Right hindlimb (tissue), 1 donor: ENCODE measurements around the gene MCRIP1.

Source experiments
- DNase-seq: peaks from one replicate; pipeline ENCODE4 v3.0.0-alpha.2; 2018

Gene MCRIP1

GRCh38 chr17:81817758-81818147, 15.3 kb downstream of the MCRIP1 start:
- no peak for DNase-seq

- no peak for DNase-seq
These were observed 17.5 kb downstream of the MCRIP1 start for GRCh38 chr17:81815646-81815986.

GRCh38 chr17:81814748-81815645, 18.1 kb downstream of the MCRIP1 start:
- no peak for DNase-seq

GRCh38 chr17:81813861-81814683, 19.0 kb downstream of the MCRIP1 start:
- no peak for DNase-seq

DNA sequence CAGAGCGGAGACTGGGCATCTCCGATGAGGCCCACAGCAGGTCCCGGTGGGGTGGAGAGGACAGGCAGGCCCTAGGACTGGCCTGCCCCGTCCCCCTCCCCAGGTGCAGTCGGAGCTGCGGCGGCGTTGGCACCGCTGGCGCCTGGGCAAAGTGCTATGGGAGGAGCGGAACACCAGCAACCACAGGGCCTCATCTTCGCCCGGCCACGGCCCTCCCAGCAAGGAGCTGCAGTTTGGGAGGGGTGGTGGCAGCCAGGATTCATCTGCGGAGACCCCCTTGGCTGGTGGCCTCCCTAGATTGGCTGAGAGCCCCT, 19.8 kb downstream of the MCRIP1 start:
- DNase-seq, result no peak

- no peak for DNase-seq
These were observed 20.3 kb downstream of the MCRIP1 start for GRCh38 chr17:81812571-81813370.

GRCh38 chr17:81811705-81812570, 21.2 kb downstream of the MCRIP1 start:
- no peak for DNase-seq

DNA sequence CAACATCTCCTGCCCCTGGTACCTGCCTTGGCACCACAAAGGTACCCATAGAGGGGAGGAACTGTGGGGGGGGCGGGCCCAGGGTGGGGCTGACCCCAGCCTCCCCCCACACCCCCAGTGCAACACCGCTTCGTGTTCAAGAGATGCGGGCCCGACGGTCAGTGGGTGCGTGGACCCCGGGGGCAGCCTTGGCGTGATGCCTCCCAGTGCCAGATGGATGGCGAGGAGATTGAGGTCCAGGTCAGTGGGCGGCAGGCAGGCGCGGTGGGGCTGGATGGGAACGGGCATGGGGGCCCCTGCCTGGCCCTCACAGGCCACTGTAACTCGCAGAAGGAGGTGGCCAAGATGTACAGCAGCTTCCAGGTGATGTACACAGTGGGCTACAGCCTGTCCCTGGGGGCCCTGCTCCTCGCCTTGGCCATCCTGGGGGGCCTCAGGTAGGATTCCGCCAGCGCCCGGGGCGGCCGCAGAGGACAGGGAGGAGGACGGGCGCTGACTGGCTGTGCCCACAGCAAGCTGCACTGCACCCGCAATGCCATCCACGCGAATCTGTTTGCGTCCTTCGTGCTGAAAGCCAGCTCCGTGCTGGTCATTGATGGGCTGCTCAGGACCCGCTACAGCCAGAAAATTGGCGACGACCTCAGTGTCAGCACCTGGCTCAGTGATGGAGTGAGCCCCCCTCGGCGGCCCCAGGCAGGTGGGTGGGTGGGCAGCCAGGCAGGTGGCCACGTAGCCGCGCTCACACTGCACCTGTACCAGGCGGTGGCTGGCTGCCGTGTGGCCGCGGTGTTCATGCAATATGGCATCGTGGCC, 22.0 kb downstream of the MCRIP1 start:
- DNase-seq, result no peak

GRCh38 chr17:81810476-81810875, 22.6 kb downstream of the MCRIP1 start:
- no peak for DNase-seq

DNA sequence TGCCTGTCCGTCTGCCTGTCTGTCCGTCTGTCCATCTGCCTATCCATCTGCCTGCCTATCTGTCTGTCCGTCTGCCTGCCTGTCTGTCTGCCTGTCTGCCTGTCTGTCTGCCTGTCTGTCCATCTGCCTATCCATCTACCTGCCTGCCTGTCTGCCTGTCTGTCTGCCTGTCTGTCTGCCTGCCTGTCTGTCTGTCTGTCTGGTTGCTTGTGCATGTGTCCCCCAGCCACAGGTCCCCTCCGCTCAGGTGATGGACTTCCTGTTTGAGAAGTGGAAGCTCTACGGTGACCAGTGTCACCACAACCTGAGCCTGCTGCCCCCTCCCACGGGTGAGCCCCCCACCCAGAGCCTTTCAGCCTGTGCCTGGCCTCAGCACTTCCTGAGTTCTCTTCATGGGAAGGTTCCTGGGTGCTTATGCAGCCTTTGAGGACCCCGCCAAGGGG, 23.5 kb downstream of the MCRIP1 start:
- DNase-seq, result no peak

GRCh38 chr17:81808778-81809555, 24.1 kb downstream of the MCRIP1 start:
- DNase-seq, result no peak

DNA sequence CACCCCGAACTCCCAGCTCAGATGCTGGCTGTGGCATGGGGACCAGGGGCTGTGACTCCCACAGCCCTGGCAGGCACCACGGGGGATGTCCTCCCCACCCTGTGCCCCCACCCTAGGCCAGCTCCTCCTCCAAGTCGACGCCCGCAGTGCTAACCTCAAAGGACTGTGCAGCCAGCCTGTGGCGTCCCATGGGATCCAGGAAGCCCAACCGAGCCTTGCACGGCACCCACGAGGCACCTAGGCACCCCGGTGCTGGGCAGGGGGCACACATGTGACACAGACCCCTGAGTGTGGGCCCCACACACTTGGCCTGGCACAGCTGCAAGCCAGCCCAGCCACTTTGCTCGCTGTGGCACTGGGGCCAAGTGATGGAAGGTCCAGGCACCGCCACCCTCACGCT, 25.3 kb downstream of the MCRIP1 start:
- no peak for DNase-seq

- no peak for DNase-seq
These were observed 25.8 kb downstream of the MCRIP1 start for GRCh38 chr17:81807210-81807719.

GRCh38 chr17:81806461-81807209, 26.5 kb downstream of the MCRIP1 start:
- DNase-seq, result no peak

DNA sequence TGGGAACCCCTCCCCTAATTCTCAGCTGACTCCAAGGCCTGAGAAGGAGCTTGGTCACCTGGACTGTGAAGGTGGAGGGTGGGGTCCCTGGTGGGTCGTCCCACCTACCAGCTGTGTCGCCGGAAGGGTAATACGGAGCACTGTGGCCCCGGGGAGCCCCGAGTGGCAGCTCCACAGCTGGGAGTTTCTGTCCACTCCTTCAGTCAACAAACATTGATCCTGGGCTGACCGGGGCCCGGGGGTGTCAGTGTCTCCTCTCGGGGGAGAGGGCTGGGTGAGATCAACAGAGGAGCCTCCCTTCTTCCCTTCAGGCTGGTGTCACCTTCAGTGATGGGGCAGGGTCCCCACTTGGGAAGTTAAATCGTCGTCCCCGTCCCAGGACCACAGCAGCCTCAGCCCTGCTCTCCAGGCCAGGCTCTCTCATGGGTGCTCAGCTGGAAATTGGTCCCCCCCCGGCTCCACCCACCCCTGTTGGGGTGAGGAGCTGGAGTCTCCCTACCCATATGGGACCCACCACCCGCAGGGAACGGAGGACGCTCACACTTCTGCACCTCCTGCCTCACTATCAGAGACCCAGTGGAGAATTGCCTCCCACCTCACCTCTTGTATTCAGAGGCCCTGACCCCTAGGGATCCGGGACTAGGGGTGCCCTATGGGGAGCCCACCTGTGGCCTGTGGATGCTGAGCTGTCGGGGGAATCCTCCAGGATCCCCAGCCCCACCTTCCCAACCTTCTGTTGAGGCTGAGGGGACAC, 27.2 kb downstream of the MCRIP1 start:
- no peak for DNase-seq

- DNase-seq, result no peak
These were observed 28.3 kb downstream of the MCRIP1 start for GRCh38 chr17:81804559-81805399.

GRCh38 chr17:81803728-81804558, 29.1 kb downstream of the MCRIP1 start, which contains the start of gene GCGR:
TSS of gene GCGR (plus strand) at chr17:81804150. CDS start at chr17:81809019, 4,869 bp downstream.
- DNase-seq, result no peak
